Sigmoid colon (tissue), 7 donors: ENCODE results near the gene SLC39A11. TPM values are rescaled to one million over a fixed set of nuclear protein-coding genes. Genes with fewer than 3 reads are reported as not detected.
A peak's percentile ranks its signal among the peaks of the same experiment; 100 is the strongest.

Experiments
- DNase-seq: peaks from one replicate; pipeline ENCODE4 v3.0.0-alpha.2; 2019
- H3K27ac ChIP-seq, 4 donors: fragments of 200-600 bp; sonication (generic); one replicate each; pipeline ENCODE4 v1.5.1; 2016 to 2019; ENCODE audit warnings: mild to moderate bottlenecking in 1 of 4
- H3K27me3 ChIP-seq, 3 donors: fragments of 200-600 bp; sonication (generic); one replicate each; pipeline ENCODE4 v1.5.1; 2019; ENCODE audit warnings: mild to moderate bottlenecking in 1 of 3
- H3K36me3 ChIP-seq, 4 donors: fragments of 200-600 bp; sonication (generic); one replicate each; pipeline ENCODE4 v1.5.1; 2016 to 2019
- H3K4me1 ChIP-seq, 4 donors: fragments of 200-600 bp; sonication (generic); one replicate each; pipeline ENCODE4 v1.5.1; 2017 to 2019
- H3K4me3 ChIP-seq, 4 donors: fragments of 200-600 bp; sonication (generic); one replicate each; pipeline ENCODE4 v1.5.1; 2017 to 2019; ENCODE audit warnings: mild to moderate bottlenecking in 2 of 4, moderate library complexity in 1 of 4
- H3K9me3 ChIP-seq, 4 donors: fragments of 200-600 bp in 3 of 4; sonication (generic) in 3 of 4; one replicate each; pipeline versions ENCODE4 v1.5.1 to v1.6.1; 2013 to 2019
- EP300 ChIP-seq, 4 donors: sonication (generic); formaldehyde crosslinking; IDR thresholded peaks; one replicate each; pipeline ENCODE4 v1.6.1; 2017; ENCODE audit warnings: antibody characterized with exemption in 4 of 4
- POLR2A ChIP-seq, 2 donors: fragments of 450-650 bp; IDR thresholded peaks; one replicate each; pipeline ENCODE4 v1.6.1; 2016; ENCODE audit warnings: antibody characterized with exemption in 2 of 2, mild to moderate bottlenecking in 2 of 2, moderate library complexity in 2 of 2
- POLR2AphosphoS5 ChIP-seq, 4 donors: sonication (generic); formaldehyde crosslinking; IDR thresholded peaks; one replicate each; pipeline ENCODE4 v1.6.1; 2017; ENCODE audit warnings: antibody characterized with exemption in 4 of 4
- WGBS, 2 donors: extraction: QIAGEN DNeasy Blood & Tissue Kit; methylation state at CpG; one replicate each; pipeline ENCODE4 v1.1.7; 2013; 5-methylcytosine and 5-hydroxymethylcytosine counted together
- intact Hi-C: fragments of 100-400 bp; cut with DNase I; formaldehyde crosslinking; loops from one replicate; pipeline ENCODE4 v1.15.1; 2023
- polyA plus RNA-seq, 3 donors: library from polyadenylated mRNA; stranded (reverse); fragments of 200-250 nt; gene quantifications; one replicate each; pipeline ENCODE4 v1.2.3, GENCODE V29; 2013
- total RNA-seq, 4 donors: library from RNA; depleted of rRNA; stranded (reverse); fragments of >200 nt; gene quantifications; one replicate each; pipeline ENCODE4 v1.1.0, GENCODE V29; 2016
- TF ChIP-seq, protein P1 (sequence below), 4 experiments: fragments of 450-650 bp in 3 of 4; fragments of 200-600 bp in 1 of 4; IDR thresholded peaks; one replicate each; pipeline ENCODE4 v1.5.1; 2016 to 2019; ENCODE audit warnings: antibody characterized with exemption in 4 of 4, mild to moderate bottlenecking in 3 of 4, moderate library complexity in 2 of 4
- donor health status: healthy with polysubstance abuse.
- donor health status: Bipolar disorder and iron deficiency.
- donor health status: healthy.

The SLC39A11 gene
- total and polyA plus RNA-seq, 7 donors, result 7.6 to 16.4 (median 8.4) TPM

DNA sequence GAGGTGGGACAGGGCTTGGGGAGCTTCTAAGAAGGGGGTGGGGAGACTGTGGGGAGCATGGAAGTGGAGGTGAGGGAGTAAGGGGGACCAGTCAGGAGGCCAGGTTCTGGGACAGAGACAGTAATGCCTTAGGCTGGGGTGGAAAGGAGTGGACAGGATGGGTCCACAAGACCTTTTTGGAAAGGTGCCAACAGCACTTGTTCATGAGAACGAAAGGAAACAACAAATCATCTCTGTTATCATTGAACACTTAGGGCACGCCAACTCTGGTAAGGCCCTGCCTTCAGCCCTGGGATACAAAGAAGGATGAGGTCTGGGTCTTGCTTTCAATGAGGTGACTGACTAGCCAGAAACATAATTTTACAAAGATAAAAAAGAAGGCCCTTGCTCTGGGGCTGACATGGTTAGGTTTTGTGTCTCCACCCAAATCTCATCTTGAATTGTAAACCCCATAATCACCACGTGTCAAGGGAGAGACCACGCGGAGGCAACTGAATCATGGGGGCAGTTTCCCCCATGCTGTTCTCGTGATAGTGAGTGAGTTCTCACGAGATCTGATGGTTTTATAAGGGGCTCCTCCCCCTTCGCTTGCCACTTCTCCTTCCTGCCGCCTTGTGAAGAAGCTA lies 113.8 kb downstream of the SLC39A11 start:
- DNase-seq, result no peak
- H3K27me3 ChIP-seq, result no peaks in the 10 kb centered on the region
- WGBS, 2 donors, result 89 to 90% methylated on average over 9 of the region's 9 CpGs
- intact Hi-C loops, result no loop called here
- H3K4me3 ChIP-seq, result no peak overlapping the region
- no peak for TF ChIP-seq EP300 (IDR thresholded peaks at IDR 0.05)
- no peaks in the 10 kb centered on the region for H3K36me3 ChIP-seq
- no peak overlapping the region for H3K27ac ChIP-seq
- peaks cover 0 to 23% (median 13%) of the 10 kb centered on the region in 4 donors for H3K4me1 ChIP-seq
- H3K9me3 ChIP-seq, result no peaks in the 10 kb centered on the region

- H3K27me3 ChIP-seq, result no peaks in the 10 kb centered on the region
- DNase-seq, result no peak
- no peaks in the 10 kb centered on the region for H3K36me3 ChIP-seq
- intact Hi-C loops, result no loop called here
- peak overlapping the region in 2 of 4 donors; percentile 31 to 49 for H3K27ac ChIP-seq
- H3K4me1 ChIP-seq, result peaks cover 0 to 23% (median 13%) of the 10 kb centered on the region in 4 donors
- H3K9me3 ChIP-seq, result no peaks in the 10 kb centered on the region
- no peak for TF ChIP-seq EP300 (IDR thresholded peaks at IDR 0.05)
- TF ChIP-seq POLR2A (IDR thresholded peaks at IDR 0.05), result no peak
- TF ChIP-seq POLR2AphosphoS5 (IDR thresholded peaks at IDR 0.05), result no peak
- TF ChIP-seq, protein P1, sequence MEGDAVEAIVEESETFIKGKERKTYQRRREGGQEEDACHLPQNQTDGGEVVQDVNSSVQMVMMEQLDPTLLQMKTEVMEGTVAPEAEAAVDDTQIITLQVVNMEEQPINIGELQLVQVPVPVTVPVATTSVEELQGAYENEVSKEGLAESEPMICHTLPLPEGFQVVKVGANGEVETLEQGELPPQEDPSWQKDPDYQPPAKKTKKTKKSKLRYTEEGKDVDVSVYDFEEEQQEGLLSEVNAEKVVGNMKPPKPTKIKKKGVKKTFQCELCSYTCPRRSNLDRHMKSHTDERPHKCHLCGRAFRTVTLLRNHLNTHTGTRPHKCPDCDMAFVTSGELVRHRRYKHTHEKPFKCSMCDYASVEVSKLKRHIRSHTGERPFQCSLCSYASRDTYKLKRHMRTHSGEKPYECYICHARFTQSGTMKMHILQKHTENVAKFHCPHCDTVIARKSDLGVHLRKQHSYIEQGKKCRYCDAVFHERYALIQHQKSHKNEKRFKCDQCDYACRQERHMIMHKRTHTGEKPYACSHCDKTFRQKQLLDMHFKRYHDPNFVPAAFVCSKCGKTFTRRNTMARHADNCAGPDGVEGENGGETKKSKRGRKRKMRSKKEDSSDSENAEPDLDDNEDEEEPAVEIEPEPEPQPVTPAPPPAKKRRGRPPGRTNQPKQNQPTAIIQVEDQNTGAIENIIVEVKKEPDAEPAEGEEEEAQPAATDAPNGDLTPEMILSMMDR (IDR thresholded peaks at IDR 0.05), result no peak
- WGBS, 2 donors, result 64 to 77% methylated on average over 20 of the region's 20 CpGs
- no peak overlapping the region for H3K4me3 ChIP-seq
These were observed 114.6 kb downstream of the SLC39A11 start for GRCh38 chr17:72977771-72978417.

GRCh38 chr17:72976971-72977770 lies 115.3 kb downstream of the SLC39A11 start:
- intact Hi-C loops, result no loop called here
- no peaks in the 10 kb centered on the region for H3K9me3 ChIP-seq
- TF ChIP-seq, protein P1 (IDR thresholded peaks at IDR 0.05), result no peak
- no peak for TF ChIP-seq EP300 (IDR thresholded peaks at IDR 0.05)
- no peak for TF ChIP-seq POLR2AphosphoS5 (IDR thresholded peaks at IDR 0.05)
- TF ChIP-seq POLR2A (IDR thresholded peaks at IDR 0.05), result no peak
- no peaks in the 10 kb centered on the region for H3K27me3 ChIP-seq
- H3K4me3 ChIP-seq, result no peak overlapping the region
- H3K27ac ChIP-seq, result peak overlapping the region in 3 of 4 donors; percentile 31 to 49 (median 44)
- H3K36me3 ChIP-seq, result no peaks in the 10 kb centered on the region
- 41 to 59% methylated on average over 12 of the region's 12 CpGs for WGBS, 2 donors
- DNase-seq, result peak; percentile 75
- H3K4me1 ChIP-seq, result peaks cover 0 to 23% (median 13%) of the 10 kb centered on the region in 4 donors

DNA sequence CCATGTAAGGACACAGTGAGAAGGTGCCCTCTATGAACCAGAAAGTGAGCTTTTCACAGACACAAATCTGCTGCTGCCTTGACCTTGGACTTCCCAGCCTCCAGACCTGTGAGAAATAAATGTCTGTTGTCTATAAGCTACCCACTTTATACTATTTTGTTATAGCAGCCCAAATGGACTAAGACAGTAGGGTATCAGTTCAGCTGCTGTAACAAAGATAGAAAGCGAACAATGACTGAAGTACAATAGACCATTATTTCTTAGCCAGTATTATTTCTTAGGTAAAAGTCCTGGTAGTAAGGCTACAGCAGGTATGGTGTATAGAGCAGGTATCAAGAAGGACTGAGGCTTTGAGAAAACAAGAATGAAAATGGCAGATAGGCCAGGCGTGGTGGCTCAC lies 117.0 kb downstream of the SLC39A11 start:
- TF ChIP-seq, protein P1 (IDR thresholded peaks at IDR 0.05), result no peak
- TF ChIP-seq POLR2AphosphoS5 (IDR thresholded peaks at IDR 0.05), result no peak
- TF ChIP-seq EP300 (IDR thresholded peaks at IDR 0.05), result no peak
- TF ChIP-seq POLR2A (IDR thresholded peaks at IDR 0.05), result no peak
- intact Hi-C loops, result no loop called here
- DNase-seq, result no peak
- Histone ChIP-seq H3K27me3 (no peaks in the 10 kb centered on the region), H3K9me3 (no peaks in the 10 kb centered on the region), H3K36me3 (no peaks in the 10 kb centered on the region), H3K27ac (no peak overlapping the region), H3K4me3 (no peak overlapping the region), H3K4me1 (peaks cover 0 to 23% (median 13%) of the 10 kb centered on the region in 4 donors)
- WGBS, 2 donors, result 99% methylated on average over 2 of the region's 2 CpGs
